NCI-H187 treated with DMSO at 0.1 percent for 48 hours (cell line): ENCODE results near the gene NR5A1.

Experiments used
- DNase-seq: peaks from one replicate; lab custom pipeline; 2025; lab: John Stamatoyannopoulos, UW

NR5A1 gene

GRCh38 chr9:124506931-124507879 is at the start of gene NR5A1:
Gene NR5A1 (minus strand): TSS chr9:124507399. CDS start chr9:124503395, 4,004 bp downstream.
- no peak for DNase-seq

GRCh38 chr9:124555043-124555442 is 47.8 kb upstream of the NR5A1 start:
- DNase-seq, result no peak

GRCh38 chr9:124553738-124554137 is 46.5 kb upstream of the NR5A1 start:
- no peak for DNase-seq

- no peak for DNase-seq
Observed at GRCh38 chr9:124552273-124552605, 45.0 kb upstream of the NR5A1 start.

GRCh38 chr9:124551472-124552272 is 44.5 kb upstream of the NR5A1 start:
- DNase-seq, result no peak

- DNase-seq, result no peak
Observed at GRCh38 chr9:124550072-124550471, 42.9 kb upstream of the NR5A1 start.

GRCh38 chr9:124549016-124549415 is 41.8 kb upstream of the NR5A1 start:
- DNase-seq, result no peak

GRCh38 chr9:124544535-124544934 is 37.3 kb upstream of the NR5A1 start:
- DNase-seq, result no peak

- no peak for DNase-seq
Observed at GRCh38 chr9:124541824-124542223, 34.6 kb upstream of the NR5A1 start.

- no peak for DNase-seq
Observed at GRCh38 chr9:124537926-124538325, 30.7 kb upstream of the NR5A1 start.

GRCh38 chr9:124535846-124536245 is 28.6 kb upstream of the NR5A1 start:
- DNase-seq, result no peak

GRCh38 chr9:124532897-124533296 is 25.7 kb upstream of the NR5A1 start:
- no peak for DNase-seq

GRCh38 chr9:124531115-124531514 is 23.9 kb upstream of the NR5A1 start:
- no peak for DNase-seq

GRCh38 chr9:124530246-124530645 is 23.0 kb upstream of the NR5A1 start:
- no peak for DNase-seq

GRCh38 chr9:124527781-124528180 is 20.6 kb upstream of the NR5A1 start:
- no peak for DNase-seq

- DNase-seq, result no peak
Observed at GRCh38 chr9:124526174-124526573, 19.0 kb upstream of the NR5A1 start.

GRCh38 chr9:124522121-124523098 is 15.2 kb upstream of the NR5A1 start:
- DNase-seq, result no peak

GRCh38 chr9:124521142-124521541 is 13.9 kb upstream of the NR5A1 start:
- DNase-seq, result no peak

- DNase-seq, result no peak
Observed at GRCh38 chr9:124520206-124520596, 13.0 kb upstream of the NR5A1 start.

- DNase-seq, result no peak
Observed at GRCh38 chr9:124518116-124518515, 10.9 kb upstream of the NR5A1 start.

GRCh38 chr9:124517600-124517999 is 10.4 kb upstream of the NR5A1 start:
- no peak for DNase-seq

GRCh38 chr9:124514874-124515273 is 7.7 kb upstream of the NR5A1 start:
- DNase-seq, result no peak
